ENCODE data around the gene PCGF6.
"Not testable (repeated sequence)": the region's sequence is repeated elsewhere in the genome, so short reads cannot be mapped to it uniquely, and the experiment has no call there.

Gene PCGF6

DNA sequence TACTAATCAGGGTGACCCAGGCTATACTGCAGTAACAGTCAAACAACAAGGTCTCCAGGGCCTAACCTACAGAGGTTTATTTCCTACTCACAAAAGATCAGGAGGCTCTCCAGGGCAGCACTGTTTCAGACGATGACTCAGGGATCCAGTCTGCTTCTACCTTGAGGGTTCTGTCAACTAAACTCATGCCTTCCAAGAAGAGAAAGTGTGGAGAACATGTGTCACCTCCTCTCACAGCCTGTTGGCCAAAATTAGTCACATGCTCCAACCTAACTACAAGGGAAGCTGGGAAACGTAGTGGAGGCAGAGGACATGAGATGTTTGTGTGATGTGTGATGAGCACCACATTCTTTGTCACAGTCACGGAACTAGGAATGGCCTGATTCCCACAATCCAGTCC is 88.7 kb downstream of the PCGF6 start:
- Histone ChIP-seq H3K27me3 (peaks cover 0 to 15% of the 10 kb centered on the region in 2 donors), H3K36me3 (no peaks in the 10 kb centered on the region), H3K4me1 (no peaks in the 10 kb centered on the region), H3K27ac (no peak overlapping the region), H3K9me3 (no peaks in the 10 kb centered on the region), H3K4me3 (no peak overlapping the region)
- TF ChIP-seq, protein P1, sequence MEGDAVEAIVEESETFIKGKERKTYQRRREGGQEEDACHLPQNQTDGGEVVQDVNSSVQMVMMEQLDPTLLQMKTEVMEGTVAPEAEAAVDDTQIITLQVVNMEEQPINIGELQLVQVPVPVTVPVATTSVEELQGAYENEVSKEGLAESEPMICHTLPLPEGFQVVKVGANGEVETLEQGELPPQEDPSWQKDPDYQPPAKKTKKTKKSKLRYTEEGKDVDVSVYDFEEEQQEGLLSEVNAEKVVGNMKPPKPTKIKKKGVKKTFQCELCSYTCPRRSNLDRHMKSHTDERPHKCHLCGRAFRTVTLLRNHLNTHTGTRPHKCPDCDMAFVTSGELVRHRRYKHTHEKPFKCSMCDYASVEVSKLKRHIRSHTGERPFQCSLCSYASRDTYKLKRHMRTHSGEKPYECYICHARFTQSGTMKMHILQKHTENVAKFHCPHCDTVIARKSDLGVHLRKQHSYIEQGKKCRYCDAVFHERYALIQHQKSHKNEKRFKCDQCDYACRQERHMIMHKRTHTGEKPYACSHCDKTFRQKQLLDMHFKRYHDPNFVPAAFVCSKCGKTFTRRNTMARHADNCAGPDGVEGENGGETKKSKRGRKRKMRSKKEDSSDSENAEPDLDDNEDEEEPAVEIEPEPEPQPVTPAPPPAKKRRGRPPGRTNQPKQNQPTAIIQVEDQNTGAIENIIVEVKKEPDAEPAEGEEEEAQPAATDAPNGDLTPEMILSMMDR (IDR thresholded peaks at IDR 0.05) = no peak
- no peak for DNase-seq
- intact Hi-C loops (cut with DNase I; ENCODE audit: low total_unique reads) = no loop called here

DNA sequence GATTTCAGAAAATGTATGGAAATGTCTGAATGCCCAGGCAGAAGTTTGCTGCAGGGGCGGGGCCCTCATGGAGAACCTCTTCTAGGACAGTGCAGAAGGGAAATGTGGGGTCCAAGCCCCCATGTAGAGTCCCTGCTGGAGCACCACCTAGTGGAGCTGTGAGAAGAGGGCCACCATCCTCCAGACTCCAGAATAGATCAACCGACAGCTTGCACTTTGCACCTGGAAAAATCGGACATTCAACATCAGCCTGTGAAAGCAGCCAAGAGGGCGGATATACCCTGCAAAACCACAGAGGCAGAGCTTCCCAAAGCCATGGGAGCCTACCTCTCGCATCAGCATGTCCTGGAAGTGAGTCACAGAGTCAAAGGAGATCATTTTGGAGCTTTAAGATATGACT is 91.0 kb downstream of the PCGF6 start:
- H3K4me1 ChIP-seq = no peaks in the 10 kb centered on the region
- no peak overlapping the region for H3K27ac ChIP-seq
- intact Hi-C loops (cut with DNase I; ENCODE audit: low total_unique reads) = no loop called here
- DNase-seq = no peak
- peaks cover 0 to 15% of the 10 kb centered on the region in 2 donors for H3K27me3 ChIP-seq
- no peak overlapping the region for H3K4me3 ChIP-seq
- no peaks in the 10 kb centered on the region for H3K9me3 ChIP-seq
- H3K36me3 ChIP-seq = no peaks in the 10 kb centered on the region
- TF ChIP-seq, protein P1 (IDR thresholded peaks at IDR 0.05) = no peak

DNA sequence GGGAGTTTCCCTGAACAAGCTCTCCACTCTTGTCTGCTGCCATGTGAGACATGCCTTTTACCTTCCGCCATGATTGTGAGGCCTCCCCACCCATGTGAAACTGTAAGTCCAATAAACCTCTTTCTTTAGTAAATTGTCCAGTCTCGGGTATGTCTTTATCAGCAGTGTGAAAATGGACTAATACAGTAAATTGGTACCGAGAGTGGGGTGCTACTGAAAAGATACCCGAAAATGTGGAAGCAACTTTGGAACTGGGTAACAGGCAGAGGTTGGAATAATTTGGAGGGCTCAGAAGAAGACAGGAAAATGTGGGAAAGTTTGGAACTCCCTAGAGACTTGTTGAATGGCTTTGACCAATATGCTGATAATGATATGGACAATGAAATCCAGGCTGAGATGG is 92.0 kb downstream of the PCGF6 start:
- H3K36me3 ChIP-seq; intact Hi-C loops (cut with DNase I; ENCODE audit: low total_unique reads); H3K27me3 ChIP-seq; H3K4me1 ChIP-seq; H3K9me3 ChIP-seq; DNase-seq; H3K27ac ChIP-seq; H3K4me3 ChIP-seq: not testable (repeated sequence)

DNA sequence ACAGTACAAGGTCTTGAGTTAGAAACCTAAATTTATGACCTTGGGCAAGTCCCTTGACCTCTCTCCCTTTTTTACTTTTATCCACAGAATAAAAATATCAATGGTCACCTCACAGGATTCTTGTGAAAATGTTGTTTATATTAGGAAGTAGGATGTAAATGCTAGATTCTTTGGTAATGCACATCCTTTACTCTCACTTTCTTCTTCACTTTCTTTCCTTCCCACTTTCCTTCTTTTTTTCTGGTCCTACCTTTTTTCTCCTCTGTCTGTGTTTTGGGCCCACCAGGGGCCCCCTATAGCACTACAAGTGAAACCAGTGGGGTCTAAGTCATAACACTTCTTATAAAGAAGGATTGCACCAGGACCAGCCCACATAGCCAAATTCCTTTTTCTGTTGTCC is 93.1 kb downstream of the PCGF6 start:
- Histone ChIP-seq H3K4me3 (no peak overlapping the region), H3K36me3 (no peaks in the 10 kb centered on the region), H3K27ac (no peak overlapping the region), H3K27me3 (no peaks in the 10 kb centered on the region), H3K4me1 (no peaks in the 10 kb centered on the region), H3K9me3 (no peaks in the 10 kb centered on the region)
- intact Hi-C loops (cut with DNase I; ENCODE audit: low total_unique reads) = no loop called here
- no peak for DNase-seq
- TF ChIP-seq, protein P1 (IDR thresholded peaks at IDR 0.05) = no peak

DNA sequence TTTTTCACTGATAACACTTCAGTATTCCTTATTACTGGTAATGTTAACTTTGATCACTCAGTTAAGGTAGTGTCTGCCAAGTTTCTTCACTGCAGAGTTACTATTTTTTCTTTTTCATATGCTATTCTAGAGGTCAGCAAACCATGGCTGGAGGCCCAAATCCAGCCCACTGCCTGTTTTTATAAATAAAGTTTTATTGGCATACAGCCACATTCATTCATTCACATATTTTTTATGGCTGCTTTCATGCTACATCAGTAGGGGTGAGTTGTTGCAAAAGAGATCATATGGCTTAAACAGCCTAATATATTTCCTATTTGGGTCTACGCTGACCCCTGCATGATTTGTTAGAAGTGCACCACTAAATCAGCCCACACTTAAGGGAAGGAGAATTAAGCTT is 94.3 kb downstream of the PCGF6 start:
- Histone ChIP-seq H3K36me3 (no peaks in the 10 kb centered on the region), H3K4me3 (no peak overlapping the region), H3K9me3 (no peaks in the 10 kb centered on the region), H3K27ac (no peak overlapping the region), H3K4me1 (no peaks in the 10 kb centered on the region), H3K27me3 (no peaks in the 10 kb centered on the region)
- no peak for DNase-seq
- intact Hi-C loops (cut with DNase I; ENCODE audit: low total_unique reads) = no loop called here
- TF ChIP-seq, protein P1 (IDR thresholded peaks at IDR 0.05) = no peak

DNA sequence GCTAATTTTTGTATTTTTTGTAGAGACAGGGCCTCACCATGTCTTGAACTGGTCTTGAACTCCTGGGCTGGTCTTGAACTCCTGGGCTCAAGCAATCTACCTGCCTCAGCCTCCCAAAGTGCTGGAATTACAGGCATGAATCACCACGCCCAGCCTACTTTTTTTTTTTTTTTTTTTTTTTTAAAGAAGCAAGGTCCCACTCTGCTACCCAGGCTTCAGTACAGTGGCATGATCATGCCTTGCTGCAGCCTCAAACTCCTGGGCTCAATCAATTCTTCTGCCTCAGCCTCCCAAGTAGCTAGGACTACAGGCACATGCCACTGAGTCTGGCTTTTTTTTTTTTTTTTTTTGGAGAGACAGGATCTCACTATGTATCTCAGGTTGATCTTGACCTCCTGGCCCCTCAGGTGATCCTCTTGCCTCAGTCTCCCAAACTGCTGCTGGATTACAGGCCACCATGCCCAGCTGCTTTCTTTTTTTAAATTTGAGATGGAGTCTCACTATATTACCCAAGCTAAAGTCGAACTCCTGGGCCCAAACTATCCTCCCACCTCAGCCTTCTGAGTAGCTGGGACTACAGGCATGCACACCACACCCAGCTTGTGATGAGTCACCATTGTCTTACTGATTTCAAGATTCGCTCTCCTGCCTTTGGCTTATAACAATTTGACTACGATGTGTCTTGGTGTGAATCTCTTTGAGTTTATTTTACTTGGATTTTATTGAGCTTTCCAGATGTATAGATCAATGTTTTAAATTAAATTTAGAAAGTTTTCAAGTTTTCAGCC is 96.2 kb downstream of the PCGF6 start:
- Histone ChIP-seq H3K36me3 (no peaks in the 10 kb centered on the region), H3K9me3 (no peaks in the 10 kb centered on the region), H3K27ac (no peak overlapping the region), H3K4me3 (no peak overlapping the region), H3K4me1 (no peaks in the 10 kb centered on the region), H3K27me3 (no peaks in the 10 kb centered on the region)
- TF ChIP-seq, protein P1 (IDR thresholded peaks at IDR 0.05) = no peak
- no peak for DNase-seq
- intact Hi-C loops (cut with DNase I; ENCODE audit: low total_unique reads) = no loop called here
